Uterus (tissue), 4 donors: ENCODE data around the gene TOX3. TPM values are rescaled to one million over a fixed set of nuclear protein-coding genes. Genes with fewer than 3 reads are reported as not detected.

ENCODE experiments used
- DNase-seq, 2 donors: peaks; one replicate each; pipeline ENCODE4 v3.0.0-alpha.2; 2019 to 2020
- H3K27ac ChIP-seq, 2 donors: fragments of 200-600 bp; sonication (generic); 1 replicate in 1 of 2; 2 replicates in 1 of 2; pipeline ENCODE4 v1.5.1; 2016 to 2018
- H3K27me3 ChIP-seq, 2 donors: fragments of 200-600 bp; sonication (generic); one replicate each; pipeline ENCODE4 v1.5.1; 2018 to 2019; ENCODE audit warnings: control low read depth in 1 of 2
- H3K36me3 ChIP-seq, 2 donors: fragments of 200-600 bp; sonication (generic); one replicate each; pipeline ENCODE4 v1.5.1; 2019; ENCODE audit warnings: control low read depth in 1 of 2
- H3K4me1 ChIP-seq, 2 donors: fragments of 200-600 bp; sonication (generic); one replicate each; pipeline ENCODE4 v1.5.1; 2018 to 2019; ENCODE audit warnings: control low read depth in 1 of 2
- H3K4me3 ChIP-seq, 2 donors: fragments of 200-600 bp; sonication (generic); 1 replicate in 1 of 2; 2 replicates in 1 of 2; pipeline ENCODE4 v1.5.1; 2018 to 2019; ENCODE audit warnings: mild to moderate bottlenecking in 1 of 2
- H3K9me3 ChIP-seq, 2 donors: fragments of 200-600 bp; sonication (generic); one replicate each; pipeline ENCODE4 v1.5.1; 2019; ENCODE audit warnings: control low read depth in 1 of 2
- CTCF ChIP-seq, 4 experiments: fragments of 200-600 bp in 2 of 4; fragments of 450-650 bp in 2 of 4; sonication (generic) in 2 of 4; IDR thresholded peaks; one replicate each; pipeline ENCODE4 v1.5.1; 2016 to 2019; ENCODE audit warnings: antibody characterized with exemption in 4 of 4, mild to moderate bottlenecking in 2 of 4, moderate library complexity in 1 of 4
- POLR2A ChIP-seq, 2 donors: fragments of 450-650 bp; IDR thresholded peaks; one replicate each; pipeline ENCODE4 v1.6.1; 2016; ENCODE audit warnings: antibody characterized with exemption in 2 of 2, mild to moderate bottlenecking in 1 of 2, moderate library complexity in 1 of 2
- intact Hi-C: fragments of 100-400 bp; cut with DNase I; formaldehyde crosslinking; loops from one replicate; pipeline ENCODE4 v1.15.1; 2023; ENCODE audit warnings: low total_unique reads
- total RNA-seq, 4 donors: library from RNA; depleted of rRNA in 3 of 4; stranded (reverse); fragments of >200 nt in 3 of 4; gene quantifications; one replicate each; pipeline versions ENCODE4 v1.1.0 to v1.2.4, GENCODE V29; 2014 to 2023
- donor health status: DM: yes; HTN: yes; CAD: no.

The TOX3 gene
- total RNA-seq, 4 donors from 2014 or later = 0.55 to 1.2 TPM; not detected in 2

GRCh38 chr16:52451971-52452421 is 94.9 kb downstream of the TOX3 start:
- Histone ChIP-seq H3K36me3 (no peaks in the 10 kb centered on the region), H3K4me3 (no peak overlapping the region), H3K27me3 (no peaks in the 10 kb centered on the region), H3K9me3 (no peaks in the 10 kb centered on the region), H3K27ac (no peak overlapping the region), H3K4me1 (no peaks in the 10 kb centered on the region)
- no peak for DNase-seq
- TF ChIP-seq POLR2A (IDR thresholded peaks at IDR 0.05) = no peak
- no peak for TF ChIP-seq CTCF (IDR thresholded peaks at IDR 0.05)
- intact Hi-C loops = no loop called here

GRCh38 chr16:52450916-52451315 is 96.0 kb downstream of the TOX3 start:
- Histone ChIP-seq H3K4me3 (no peak overlapping the region), H3K27me3 (no peaks in the 10 kb centered on the region), H3K27ac (no peak overlapping the region), H3K9me3 (no peaks in the 10 kb centered on the region), H3K4me1 (no peaks in the 10 kb centered on the region), H3K36me3 (no peaks in the 10 kb centered on the region)
- no peak for DNase-seq
- intact Hi-C loops = no loop called here
- TF ChIP-seq CTCF (IDR thresholded peaks at IDR 0.05) = no peak
- no peak for TF ChIP-seq POLR2A (IDR thresholded peaks at IDR 0.05)

GRCh38 chr16:52450241-52450640 is 96.7 kb downstream of the TOX3 start:
- Histone ChIP-seq H3K4me3 (no peak overlapping the region), H3K36me3 (no peaks in the 10 kb centered on the region), H3K4me1 (no peaks in the 10 kb centered on the region), H3K27me3 (no peaks in the 10 kb centered on the region), H3K9me3 (no peaks in the 10 kb centered on the region), H3K27ac (no peak overlapping the region)
- no peak for DNase-seq
- TF ChIP-seq CTCF (IDR thresholded peaks at IDR 0.05) (no peak), POLR2A (IDR thresholded peaks at IDR 0.05) (no peak)
- intact Hi-C loops = no loop called here

DNA sequence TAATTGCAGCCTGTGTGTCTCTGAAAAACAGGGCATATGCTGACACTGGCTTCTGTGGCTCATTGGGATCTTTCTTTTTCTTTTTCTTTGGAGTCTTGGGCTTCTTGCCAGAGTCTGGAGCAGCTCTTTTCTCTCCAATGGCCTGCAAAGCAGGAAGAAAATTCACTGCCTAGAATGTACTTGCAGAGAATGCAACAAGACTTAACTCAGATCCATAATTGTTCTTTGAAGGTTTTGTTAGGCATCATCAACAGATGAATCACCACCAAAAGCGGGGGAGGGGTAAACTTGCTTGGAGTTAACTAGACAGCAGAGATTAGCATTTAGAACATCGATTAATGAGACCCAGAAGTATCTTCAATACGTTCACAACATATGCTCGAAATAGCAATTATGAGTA is 100.9 kb downstream of the TOX3 start:
- H3K9me3 ChIP-seq = no peaks in the 10 kb centered on the region
- H3K4me1 ChIP-seq = no peaks in the 10 kb centered on the region
- DNase-seq = no peak
- intact Hi-C loops = no loop called here
- H3K27me3 ChIP-seq = no peaks in the 10 kb centered on the region
- no peak overlapping the region for H3K4me3 ChIP-seq
- no peaks in the 10 kb centered on the region for H3K36me3 ChIP-seq
- H3K27ac ChIP-seq = no peak overlapping the region
- TF ChIP-seq CTCF (IDR thresholded peaks at IDR 0.05) (no peak), POLR2A (IDR thresholded peaks at IDR 0.05) (no peak)

- no peak for DNase-seq
- TF ChIP-seq CTCF (IDR thresholded peaks at IDR 0.05) = no peak
- no peak for TF ChIP-seq POLR2A (IDR thresholded peaks at IDR 0.05)
- Histone ChIP-seq H3K4me1 (no peaks in the 10 kb centered on the region), H3K27ac (no peak overlapping the region), H3K36me3 (no peaks in the 10 kb centered on the region), H3K27me3 (no peaks in the 10 kb centered on the region), H3K9me3 (no peaks in the 10 kb centered on the region), H3K4me3 (no peak overlapping the region)
- intact Hi-C loops = no loop called here
Observed at GRCh38 chr16:52441886-52442285, 105.1 kb downstream of the TOX3 start.
